GM18870 (cell line): ENCODE results near the gene AUH.

ENCODE experiments used
- ATAC-seq: cut with Tn5 transposase; IDR thresholded peaks from one replicate; pipeline ENCODE4 v1.9.1; 2021; ENCODE audit warnings: moderate library complexity; ENCODE audit not compliant: unreplicated experiment

AUH gene

DNA sequence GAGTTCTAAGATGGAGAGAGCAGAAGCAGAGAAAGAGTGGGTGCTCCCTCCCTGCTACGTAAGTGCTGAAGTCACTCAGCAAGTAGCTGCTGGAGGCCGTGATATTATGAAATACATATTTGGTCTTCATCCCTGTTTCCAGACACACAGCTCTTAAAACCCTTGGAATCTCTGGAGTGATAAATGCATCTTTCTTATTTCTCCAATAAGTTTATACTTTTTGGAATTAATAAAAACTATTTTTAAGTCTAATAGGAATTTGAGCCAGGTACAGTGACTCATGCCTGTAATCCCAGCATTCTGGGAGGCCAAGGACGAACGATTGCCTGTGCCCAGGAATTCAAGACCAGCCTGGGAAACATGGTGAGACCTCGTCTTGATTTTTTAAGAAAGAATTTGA lies 60.6 kb downstream of the AUH start:
- ATAC-seq, result no peak

DNA sequence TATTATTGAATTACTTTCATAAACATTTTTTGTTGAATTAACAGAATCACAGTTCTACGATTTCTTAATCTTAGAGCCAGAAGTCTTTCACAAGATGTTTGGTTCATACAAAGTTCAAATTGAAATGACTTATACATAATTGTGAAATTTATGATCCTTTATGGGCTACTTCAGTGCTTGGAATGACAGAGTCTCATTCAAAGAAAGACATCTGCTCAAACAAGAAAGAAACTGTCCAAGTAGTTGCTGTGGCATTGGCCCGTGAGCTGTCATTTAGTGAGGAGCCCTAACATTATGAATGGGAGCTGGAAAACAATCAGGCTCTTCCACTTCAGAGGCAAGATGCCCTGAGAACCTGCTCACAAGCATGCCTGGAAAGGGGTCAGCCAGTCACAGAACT lies 63.4 kb downstream of the AUH start:
- no peak for ATAC-seq

DNA sequence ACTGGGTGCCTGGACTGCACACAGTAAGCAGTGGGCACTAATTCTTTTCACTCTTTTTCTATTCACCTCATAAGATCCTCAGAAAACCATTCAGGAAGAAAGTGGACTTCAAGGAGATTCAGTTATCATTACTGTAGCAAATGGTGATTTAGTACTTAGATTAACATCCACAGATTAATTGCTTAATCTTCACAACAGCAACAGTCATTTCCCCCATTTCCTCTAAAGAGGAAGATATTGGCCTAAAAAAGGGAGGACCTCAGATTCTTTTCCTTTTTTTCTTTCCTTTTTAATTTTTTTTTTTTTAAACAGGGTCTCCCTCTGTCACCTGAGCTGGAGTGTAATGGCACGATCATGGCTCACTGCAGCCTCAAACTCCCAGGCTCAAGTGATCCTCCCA lies 64.4 kb downstream of the AUH start:
- ATAC-seq, result no peak

DNA sequence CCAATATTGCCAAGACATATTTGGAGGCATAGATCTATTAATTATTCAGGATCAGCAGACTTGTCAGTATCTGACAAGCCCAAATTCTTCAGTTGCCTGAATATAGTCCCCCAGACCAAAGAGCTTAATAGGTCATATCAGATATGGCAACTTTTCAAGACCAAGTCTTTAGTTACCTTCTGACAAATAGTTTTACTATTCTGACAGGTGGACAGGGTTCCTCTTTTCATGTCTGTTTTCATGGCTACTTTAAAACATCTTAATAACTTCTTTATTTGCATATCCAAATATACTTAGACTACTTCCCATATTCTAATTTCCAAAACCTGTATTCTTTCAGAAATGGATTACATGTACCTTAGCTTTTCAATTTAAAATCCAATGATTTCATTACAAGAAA lies 65.4 kb downstream of the AUH start:
- ATAC-seq, result no peak

DNA sequence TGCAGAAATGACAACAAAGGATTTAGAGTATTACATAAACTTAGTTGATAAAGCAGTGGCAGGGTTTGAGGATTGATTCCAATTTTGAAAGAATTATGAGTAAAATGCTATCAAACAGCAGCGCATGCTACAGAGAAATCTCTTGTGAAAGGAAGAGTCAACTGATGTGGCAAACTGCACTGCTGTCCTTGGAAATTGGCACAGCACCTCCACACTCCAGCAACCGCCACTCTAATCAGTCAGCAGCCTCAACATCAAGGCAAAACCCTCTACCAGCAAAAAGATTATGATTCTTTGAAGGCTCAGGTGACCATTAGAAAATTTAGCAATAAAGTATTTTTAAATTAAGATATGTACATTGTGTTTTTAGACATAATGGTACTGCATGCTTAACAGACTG lies 66.4 kb downstream of the AUH start:
- ATAC-seq, result no peak

DNA sequence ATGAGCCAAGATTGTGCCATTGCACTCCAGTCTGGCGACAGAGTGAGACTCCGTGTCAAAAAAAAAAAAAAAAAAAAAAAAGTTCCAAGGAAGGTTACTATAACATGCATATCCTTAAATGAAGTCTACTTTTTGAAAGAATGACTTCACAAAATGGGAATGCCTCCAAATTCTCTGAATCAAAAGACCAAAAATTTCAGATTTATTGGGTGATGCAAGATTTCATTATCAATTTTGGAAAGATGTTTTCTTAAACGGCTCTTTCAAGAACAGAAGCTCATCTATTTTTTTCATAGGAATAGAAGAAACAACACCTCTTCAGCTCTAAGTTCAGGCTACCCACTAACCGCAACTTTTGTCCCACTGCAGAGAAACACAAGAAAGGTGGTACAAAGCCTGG lies 69.9 kb downstream of the AUH start:
- ATAC-seq, result no peak

DNA sequence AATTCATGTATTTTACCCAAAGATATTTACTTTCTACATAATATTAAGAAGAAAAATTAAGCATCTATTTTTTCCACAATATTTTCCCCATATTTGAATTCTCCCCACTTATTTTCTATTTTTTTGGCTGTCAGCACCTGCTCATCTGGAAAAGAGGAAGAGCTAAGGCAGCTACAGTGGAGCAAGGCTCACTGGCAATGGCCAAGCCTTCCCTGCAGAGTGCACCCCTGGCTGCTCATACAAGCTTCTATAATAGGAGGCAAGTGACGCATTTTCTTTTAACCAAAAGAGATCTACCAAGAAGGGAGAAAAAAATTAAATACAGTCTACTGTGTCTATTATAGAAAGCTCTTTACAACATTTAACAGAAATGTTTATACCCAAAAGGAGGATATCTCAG lies 72.5 kb downstream of the AUH start:
- ATAC-seq, result no peak

DNA sequence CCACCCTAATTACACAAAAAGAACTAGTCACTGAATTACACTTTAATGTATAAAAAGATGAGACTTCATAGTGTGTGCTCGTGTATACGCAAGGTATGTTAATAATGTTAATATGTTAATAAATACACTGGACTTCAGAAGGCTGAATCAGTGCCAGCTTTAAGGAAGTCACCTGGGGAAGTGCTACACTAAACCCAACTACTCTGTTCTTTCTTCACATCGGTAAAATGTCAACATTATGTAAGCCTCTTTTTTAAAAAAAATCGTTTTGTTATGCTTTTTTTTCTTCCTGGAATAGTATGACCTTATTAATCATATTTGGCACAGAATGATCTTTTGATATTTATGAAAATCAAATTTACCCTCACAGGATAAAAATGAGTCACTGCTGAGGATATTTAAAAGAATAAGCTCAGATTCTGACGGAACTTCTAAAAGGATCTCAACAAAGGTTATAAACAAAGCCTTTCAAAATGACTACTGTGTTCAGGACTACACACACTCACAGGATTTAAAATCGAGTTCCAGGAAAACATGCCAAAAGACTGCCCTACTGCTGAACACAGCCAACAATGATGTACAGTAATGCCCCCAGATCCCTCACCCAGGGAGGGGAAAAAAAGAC lies 75.9 kb downstream of the AUH start:
- no peak for ATAC-seq

DNA sequence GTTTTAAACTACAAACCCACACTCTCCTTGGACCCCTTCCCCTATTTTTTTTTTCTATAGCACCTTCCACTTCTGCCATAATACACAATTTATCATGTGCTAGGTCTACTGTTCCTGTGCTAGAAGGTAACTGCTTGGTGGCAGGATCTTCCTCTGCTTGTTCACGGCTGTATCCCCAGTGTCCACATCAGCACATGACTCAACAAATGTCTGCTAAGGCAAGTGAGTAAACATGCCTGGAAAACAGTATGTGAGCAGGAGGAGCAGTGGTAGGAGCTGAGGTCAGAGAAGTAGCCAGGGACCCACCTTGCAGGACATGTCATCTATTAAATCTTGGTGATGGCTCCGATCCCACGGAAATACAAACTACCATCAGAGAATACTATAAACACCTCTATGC lies 79.4 kb downstream of the AUH start:
- no peak for ATAC-seq

DNA sequence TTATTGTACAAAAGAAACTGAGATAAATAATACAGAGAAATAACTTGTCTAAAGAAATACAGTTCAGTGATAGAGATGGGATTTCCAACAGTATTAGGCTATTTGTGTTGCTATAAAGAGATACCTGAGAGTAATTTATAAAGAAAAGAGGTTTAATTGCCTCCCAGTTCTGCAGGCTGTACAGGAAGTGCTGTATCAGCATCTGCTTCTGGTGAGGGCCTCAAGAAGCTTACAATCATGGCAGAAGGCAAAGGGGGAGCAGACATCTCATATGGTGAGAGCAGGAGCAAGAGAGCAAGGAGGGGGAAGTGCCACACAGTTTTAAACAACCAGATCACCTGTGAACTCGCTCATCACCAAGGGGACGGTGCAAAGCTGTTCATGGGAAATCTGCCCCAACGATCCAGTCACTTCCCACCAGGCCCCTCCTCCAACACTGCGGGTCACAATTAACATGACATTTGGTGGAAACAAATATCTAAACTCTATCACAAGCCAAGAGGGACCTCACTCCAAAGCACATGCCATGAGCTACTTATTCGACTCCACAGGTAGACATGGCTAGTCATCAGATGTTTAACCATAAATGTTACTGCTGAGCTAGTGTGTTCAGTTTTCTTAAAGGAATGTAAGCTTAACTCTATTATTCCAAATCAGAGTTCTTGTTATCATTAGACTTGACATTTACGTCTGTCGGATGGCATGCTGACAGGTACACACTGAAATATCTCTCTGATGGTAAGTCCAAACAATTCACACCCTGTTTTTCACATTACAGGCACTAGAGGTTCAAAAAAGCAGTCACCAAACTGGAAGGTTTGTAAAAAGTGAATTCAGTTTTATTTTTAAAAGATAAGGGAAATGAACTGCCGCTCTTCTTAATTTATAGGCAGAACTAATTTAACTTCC lies 82.2 kb downstream of the AUH start:
- no peak for ATAC-seq

DNA sequence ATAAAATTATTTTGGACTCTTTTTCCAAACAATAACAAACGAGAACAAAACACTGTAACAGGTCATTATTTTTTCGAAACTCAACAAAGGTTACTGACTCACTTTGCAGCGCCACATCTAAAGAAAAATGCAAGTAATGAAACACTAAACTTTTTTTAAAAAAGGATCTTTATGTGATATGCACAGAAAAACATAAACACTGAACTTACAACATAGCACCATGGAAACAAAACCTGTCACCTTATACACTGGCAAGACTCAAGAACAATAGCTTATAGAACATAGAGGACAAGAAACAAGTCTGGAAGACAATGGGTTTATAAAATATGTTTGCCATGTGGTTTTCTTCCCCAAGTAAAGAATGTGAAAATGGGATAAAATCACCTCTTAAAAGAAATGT lies 85.2 kb downstream of the AUH start:
- no peak for ATAC-seq

DNA sequence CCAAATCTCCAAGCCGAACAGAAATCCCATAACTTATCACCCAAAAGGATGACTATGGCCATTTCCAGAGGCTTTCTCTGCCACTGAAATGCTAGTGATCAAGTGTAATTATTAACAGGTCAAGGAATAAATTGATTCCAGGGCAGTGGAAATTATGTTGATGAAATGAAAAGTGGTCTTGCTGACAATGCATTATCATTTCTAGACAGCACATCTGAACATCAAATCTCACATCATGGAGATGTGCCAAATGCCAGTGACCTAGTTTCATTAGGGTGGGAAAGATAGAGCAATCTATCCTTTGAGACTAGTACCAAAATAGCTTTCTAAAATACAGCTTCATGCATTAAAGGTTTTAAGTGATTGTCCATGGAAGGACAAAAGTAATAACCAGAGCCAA lies 86.1 kb downstream of the AUH start:
- ATAC-seq, result no peak

DNA sequence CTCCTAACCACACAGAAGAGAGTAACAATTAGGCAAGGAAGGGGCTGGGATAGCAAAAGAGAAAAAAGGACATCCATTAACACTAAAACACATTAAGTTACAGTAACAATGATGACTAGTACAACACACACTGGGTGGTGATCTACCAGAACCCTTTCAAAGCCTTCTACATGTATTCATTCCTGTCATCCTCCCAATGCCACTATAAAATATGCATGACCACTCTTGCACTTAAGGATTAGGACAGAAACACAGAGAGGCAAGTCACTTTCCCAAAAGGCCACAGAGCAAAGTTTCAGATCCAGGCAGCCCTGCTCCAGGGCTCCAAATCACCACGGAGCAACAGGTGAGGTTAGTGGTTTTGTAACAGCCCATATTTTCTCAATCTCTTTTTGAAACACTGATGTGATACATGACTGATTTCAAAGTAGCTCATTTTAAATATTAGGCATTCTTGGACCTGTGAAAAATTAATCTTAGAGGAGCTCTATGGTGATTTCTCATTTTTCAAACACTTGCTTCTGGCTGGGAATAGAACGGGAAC lies 86.7 kb downstream of the AUH start:
- no peak for ATAC-seq

DNA sequence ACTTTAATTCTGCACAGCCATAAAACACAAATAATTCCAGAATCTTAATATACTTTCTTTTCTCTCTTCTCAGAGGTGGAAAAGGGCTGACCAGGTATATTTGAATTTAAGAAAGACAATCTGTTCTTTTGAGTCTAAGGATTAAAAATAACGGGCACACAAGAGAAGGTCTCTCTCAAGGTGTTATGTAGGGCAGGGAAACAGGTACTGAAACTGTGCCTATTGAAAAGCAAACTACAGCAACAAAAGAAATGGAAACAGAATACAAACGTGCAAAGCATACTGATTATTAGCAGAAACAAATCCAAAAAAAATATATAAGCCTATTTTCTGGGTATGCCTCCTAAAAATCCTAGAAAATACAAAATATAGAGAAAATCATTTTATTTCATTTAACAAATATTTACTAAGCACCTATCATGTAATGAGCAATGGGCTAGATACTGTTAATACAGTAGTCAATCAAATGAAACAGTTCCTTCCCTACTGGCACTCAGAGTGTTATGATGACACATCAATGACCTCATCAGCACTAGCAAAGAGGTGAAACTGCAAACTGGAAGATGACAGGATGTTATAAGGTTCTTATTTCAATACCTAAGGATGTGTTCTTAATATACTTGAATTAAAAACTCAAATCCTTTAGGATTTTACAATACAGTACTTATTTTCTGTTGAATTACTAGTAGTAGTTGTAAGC lies 87.7 kb downstream of the AUH start:
- no peak for ATAC-seq

DNA sequence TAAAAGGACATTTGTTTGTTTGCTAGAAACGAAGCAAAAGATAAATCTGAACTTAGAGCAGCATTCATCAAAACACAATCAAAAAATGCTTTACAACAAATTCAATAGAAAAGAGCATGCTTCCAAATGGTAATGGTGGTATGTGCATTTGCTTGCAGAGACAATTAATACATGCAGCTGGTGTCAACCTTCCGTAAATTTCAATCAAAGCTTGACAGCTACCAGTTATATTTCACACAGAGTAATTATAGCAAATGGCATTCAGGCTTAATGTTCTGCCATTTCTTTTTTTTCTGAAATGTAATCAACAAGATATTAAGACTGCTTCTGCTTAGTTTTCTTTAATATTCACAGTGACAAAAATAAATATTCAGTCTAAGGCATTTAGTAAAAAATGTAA lies 90.6 kb downstream of the AUH start:
- no peak for ATAC-seq

DNA sequence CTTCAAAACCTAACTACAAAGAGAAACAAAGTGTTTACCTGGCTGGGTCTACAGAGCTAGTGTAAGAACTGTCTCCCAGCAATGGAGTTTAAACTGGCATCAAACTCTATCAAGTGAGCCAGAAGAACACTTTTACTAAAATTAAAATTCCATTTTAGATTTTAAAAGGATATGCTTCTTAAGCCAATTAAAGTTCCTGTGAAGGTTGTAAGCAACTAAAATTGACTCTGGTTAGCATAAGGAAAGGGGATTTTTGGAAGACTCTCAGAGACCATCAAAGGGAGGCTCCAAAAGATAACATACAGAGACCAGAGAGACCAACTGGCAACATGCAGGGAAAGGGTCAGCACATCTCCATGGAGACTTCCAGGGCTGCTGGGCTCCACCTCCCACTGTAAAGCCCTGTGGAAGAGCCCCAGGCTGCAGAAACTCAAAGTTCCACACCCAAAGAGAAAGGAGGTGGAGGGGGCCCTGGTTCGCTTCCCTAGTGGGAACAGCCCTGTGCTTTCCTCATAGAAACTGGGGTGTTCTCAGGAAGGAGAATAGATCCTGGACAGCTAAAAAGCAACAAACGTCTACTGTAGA lies 91.7 kb downstream of the AUH start:
- ATAC-seq, result no peak

DNA sequence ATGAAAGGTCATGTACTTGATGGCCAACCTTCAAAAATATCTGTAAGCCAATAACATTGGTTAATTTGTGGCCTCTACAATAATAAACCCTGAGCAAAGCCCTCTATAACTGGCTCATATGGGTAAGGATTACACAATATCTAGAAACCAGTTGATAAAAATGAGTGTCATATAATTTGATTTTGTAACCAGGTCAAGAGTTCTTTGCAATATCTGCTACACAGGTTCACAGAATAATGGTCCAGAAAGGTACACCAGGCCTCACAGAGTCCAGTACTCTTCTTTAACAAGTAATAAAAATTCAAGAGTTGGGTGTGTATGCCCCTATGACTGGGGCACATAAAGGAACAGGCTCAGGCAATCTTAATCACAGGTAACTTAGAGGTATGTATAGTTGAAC lies 95.3 kb downstream of the AUH start:
- ATAC-seq, result no peak

DNA sequence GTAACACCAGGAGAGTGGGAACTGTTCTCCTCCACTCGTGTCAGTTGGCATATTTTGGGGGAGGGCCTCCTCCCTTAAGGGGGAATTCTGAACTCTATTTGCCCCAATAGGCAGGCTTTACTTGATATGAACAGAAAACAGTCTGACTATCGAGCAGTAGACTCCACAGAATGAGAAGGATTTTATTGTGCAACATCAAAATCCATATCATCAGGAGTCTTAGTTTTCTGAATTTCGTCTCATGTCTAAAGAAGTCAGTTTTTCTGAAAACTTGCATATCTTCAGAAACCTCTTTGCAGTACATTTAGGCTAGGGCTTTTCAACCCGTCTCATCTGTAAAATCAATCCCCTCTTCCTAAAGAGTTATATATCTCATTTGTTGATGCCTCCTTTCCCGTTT lies 96.2 kb downstream of the AUH start:
- ATAC-seq, result no peak

DNA sequence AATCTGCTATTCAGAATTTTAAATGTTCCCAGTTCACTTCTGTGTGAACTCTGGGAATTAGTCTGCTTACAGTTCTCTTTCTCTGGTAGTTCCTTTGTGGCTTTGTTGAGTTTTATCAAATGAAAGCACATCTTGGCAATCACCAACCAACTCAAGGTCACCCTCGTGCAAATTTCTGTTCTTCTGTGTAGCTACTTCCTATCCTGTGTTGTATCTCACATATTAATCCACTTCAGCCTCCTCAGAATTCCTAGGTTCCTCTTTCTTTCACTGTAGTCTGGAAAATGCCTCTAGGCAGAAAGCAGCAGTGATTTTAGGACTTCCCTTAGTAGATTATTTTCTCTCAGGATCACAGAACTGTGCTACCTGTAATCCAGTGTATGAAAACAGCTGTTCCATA lies 100.3 kb downstream of the AUH start:
- ATAC-seq, result no peak

DNA sequence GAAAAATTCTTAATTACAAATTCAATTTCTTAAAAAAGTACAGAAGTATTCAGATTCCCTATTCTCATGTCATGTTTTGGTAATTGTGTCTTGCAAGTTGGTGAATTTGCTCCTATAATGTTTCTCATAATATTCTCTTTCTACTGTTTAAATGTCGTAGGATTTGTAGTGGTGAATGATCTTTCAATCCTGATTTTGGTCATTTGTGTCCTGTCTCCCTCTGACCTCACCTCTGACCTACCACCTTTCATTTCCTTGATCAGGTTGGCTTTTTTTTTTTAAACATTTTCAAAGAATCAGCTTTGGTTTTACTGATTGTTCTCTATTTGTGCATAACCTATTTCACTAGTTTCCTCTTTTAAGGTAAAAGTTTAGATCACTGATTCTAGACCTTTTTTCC lies 102.6 kb downstream of the AUH start:
- no peak for ATAC-seq

DNA sequence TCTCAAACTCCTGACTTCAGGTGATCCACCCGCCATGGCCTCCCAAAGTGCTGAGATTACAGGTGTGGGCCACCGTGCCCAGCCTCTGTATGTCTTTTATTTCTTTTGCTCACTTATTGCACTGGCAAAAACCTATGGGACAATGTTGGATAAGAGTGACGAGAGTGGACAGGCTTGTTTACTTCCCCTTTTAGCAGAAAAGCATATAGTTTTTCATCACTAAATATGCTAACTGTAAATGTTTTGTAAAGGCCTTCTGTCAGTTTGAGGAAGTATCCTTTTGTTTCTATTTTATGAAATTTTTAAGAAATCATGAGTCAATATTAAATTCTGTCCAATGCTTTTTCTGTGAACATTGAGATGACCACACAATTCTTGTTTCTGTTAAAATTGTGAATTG lies 103.3 kb downstream of the AUH start:
- ATAC-seq, result no peak
